Testis (tissue), 2 donors: ENCODE results near the gene ZNF319.

ENCODE experiments used
- POLR2A ChIP-seq: fragments of 450-650 bp; IDR thresholded peaks from one replicate; pipeline ENCODE4 v1.6.1; 2017; ENCODE audit warnings: antibody characterized with exemption, mild to moderate bottlenecking, moderate library complexity
- TF ChIP-seq, protein P1 (sequence below), 3 experiments: fragments of 450-650 bp in 2 of 3; fragments of 200-600 bp in 1 of 3; sonication (generic) in 1 of 3; IDR thresholded peaks; one replicate each; pipeline ENCODE4 v1.5.1; 2016 to 2019; ENCODE audit warnings: antibody characterized with exemption in 3 of 3, mild to moderate bottlenecking in 2 of 3, moderate library complexity in 1 of 3

DNA sequence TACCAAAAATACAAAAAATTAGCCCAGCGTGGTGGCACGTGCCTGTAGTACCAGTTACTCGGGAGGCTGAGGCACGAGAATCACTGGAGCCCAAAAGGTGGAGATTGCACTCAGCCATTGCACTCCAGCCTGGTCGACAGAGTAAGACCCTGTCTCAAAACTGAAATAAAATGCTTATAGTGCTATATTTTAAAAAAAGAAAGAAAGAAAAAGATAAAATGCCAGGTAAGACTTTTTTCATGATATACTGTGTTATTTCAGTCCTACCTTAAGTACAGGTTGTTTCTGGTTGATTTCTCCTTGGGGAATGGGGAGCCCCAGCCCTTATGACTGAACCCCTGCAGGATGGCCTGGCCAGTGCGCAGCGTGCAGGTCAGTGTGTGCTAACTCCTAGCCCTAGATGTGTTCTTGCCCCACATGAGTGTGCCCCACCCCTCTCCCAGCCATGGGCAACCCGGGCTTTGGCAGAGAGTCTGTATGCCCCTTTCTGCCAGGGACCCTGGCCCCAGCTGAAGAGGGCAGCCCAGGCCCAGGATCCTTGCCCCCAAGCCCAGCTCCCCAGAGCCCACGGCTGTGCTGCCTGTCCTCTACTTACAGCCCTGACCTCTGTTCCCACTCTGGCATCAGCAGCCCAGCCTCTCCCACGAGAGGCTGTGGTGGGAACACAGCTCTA, 30.9 kb downstream of the ZNF319 start:
- TF ChIP-seq, protein P1, sequence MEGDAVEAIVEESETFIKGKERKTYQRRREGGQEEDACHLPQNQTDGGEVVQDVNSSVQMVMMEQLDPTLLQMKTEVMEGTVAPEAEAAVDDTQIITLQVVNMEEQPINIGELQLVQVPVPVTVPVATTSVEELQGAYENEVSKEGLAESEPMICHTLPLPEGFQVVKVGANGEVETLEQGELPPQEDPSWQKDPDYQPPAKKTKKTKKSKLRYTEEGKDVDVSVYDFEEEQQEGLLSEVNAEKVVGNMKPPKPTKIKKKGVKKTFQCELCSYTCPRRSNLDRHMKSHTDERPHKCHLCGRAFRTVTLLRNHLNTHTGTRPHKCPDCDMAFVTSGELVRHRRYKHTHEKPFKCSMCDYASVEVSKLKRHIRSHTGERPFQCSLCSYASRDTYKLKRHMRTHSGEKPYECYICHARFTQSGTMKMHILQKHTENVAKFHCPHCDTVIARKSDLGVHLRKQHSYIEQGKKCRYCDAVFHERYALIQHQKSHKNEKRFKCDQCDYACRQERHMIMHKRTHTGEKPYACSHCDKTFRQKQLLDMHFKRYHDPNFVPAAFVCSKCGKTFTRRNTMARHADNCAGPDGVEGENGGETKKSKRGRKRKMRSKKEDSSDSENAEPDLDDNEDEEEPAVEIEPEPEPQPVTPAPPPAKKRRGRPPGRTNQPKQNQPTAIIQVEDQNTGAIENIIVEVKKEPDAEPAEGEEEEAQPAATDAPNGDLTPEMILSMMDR (IDR thresholded peaks at IDR 0.05), result no peak
- no peak for TF ChIP-seq POLR2A
